ENCODE measurements around the gene MRPL18. TPM values are rescaled to one million over a fixed set of nuclear protein-coding genes. Genes with fewer than 3 reads are reported as not detected.

The MRPL18 gene
- total RNA-seq, 4 donors from 2014 or later, result 25.1 to 58.5 (median 35.7) TPM

DNA sequence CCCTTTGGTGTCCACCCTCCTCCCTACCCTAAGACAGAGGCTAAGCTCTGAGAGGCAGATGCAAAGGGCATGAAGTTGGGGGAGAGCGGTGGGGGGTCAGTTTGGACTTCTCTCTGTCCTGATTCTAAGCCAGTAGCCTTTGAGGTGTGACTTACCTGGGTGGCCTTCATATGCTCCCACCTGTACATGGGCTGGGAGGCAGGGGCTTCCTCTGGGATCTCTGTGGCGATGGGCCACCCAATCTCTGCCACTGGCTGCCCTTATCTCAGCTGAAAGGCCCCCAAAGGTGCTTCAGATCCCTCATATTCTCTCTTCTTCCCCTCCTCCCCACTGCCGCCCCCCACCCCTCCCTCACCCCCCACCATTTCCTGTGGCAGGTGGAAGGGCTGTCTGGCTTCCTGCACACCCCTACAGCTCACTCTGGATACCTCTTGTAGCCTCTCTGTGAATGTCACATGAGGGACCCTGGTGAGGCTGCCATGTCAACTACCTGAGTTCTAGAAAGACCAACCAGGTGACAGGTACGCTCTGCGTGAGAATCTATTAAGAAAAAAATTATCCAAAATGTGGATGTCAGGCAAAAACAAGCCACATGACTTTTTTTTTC lies 43.8 kb downstream of the MRPL18 start:
- Histone ChIP-seq H3K9me3 (no peaks in the 10 kb centered on the region), H3K4me1 (no peaks in the 10 kb centered on the region), H3K36me3 (no peaks in the 10 kb centered on the region), H3K27ac (no peak overlapping the region), H3K27me3 (no peaks in the 10 kb centered on the region), H3K4me3 (no peak overlapping the region)
- peak in 1 of 3 donors; percentile 23 for DNase-seq
- TF ChIP-seq POLR2A (IDR thresholded peaks at IDR 0.05), result no peak
- TF ChIP-seq, protein P1, sequence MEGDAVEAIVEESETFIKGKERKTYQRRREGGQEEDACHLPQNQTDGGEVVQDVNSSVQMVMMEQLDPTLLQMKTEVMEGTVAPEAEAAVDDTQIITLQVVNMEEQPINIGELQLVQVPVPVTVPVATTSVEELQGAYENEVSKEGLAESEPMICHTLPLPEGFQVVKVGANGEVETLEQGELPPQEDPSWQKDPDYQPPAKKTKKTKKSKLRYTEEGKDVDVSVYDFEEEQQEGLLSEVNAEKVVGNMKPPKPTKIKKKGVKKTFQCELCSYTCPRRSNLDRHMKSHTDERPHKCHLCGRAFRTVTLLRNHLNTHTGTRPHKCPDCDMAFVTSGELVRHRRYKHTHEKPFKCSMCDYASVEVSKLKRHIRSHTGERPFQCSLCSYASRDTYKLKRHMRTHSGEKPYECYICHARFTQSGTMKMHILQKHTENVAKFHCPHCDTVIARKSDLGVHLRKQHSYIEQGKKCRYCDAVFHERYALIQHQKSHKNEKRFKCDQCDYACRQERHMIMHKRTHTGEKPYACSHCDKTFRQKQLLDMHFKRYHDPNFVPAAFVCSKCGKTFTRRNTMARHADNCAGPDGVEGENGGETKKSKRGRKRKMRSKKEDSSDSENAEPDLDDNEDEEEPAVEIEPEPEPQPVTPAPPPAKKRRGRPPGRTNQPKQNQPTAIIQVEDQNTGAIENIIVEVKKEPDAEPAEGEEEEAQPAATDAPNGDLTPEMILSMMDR (IDR thresholded peaks at IDR 0.05), result no peak

DNA sequence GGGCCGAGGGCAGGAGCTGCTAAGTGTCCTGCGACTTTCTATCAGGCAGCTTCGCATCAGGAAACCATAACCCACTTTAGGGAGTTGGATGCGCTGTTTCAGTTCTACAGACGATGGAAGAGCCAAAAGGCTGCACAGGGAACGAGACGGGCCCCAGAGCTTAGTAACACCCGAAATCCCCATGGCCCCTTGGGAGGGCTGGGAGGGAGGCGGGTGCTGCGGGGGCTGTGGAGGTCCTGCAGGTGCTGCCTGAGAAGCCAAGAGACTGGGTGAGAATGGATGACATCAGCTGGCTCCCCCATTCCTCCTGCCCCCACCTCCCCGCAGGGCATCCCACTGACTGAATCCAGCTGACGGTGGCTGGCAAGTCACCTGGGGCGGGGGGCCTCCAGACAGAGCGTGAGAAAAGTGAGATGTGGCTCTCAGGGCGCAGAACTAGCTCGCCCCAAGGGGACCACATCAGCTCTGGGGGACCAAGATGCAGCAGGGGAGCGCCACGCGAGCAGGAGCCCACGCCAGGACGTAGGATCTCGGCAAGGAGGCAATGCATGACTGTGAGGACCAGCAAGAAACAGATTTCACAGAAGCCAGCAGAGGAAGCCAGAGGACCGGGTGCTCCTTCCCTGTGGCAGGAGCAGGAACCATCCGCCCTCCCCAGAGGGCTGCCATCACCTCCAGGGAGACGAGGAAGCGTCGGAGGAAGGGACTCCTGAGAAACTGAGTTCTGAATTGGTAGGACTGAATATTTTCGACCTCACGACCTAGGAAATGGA lies 46.6 kb downstream of the MRPL18 start:
- no peak overlapping the region for H3K4me3 ChIP-seq
- no peak overlapping the region for H3K27ac ChIP-seq
- no peak for TF ChIP-seq POLR2A (IDR thresholded peaks at IDR 0.05)
- TF ChIP-seq, protein P1 (IDR thresholded peaks at IDR 0.05), result no peak
- no peak for DNase-seq
- no peaks in the 10 kb centered on the region for H3K9me3 ChIP-seq
- no peaks in the 10 kb centered on the region for H3K27me3 ChIP-seq
- H3K4me1 ChIP-seq, result no peaks in the 10 kb centered on the region
- H3K36me3 ChIP-seq, result no peaks in the 10 kb centered on the region

DNA sequence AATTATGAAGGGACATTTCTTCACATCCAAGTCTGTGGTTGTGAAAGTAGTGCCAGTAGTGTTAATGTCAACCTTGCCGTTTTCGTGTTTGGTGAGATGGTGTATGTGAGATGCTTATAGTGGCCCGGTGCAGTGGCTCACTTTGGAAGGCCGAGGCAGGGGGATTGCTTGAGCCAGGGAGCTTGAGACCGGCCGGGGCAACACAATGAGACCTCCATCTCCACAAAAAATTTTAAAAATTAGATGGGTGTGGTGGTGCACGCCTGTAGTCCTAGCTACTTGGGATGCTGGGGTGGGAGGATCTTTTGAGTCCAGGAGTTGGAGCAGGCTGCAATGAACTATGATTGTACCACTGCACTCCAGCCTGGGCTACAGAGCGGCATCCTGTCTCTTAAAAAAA lies 47.2 kb downstream of the MRPL18 start:
- no peak overlapping the region for H3K4me3 ChIP-seq
- TF ChIP-seq, protein P1 (IDR thresholded peaks at IDR 0.05), result no peak
- no peak for TF ChIP-seq POLR2A (IDR thresholded peaks at IDR 0.05)
- DNase-seq, result no peak
- no peaks in the 10 kb centered on the region for H3K36me3 ChIP-seq
- no peaks in the 10 kb centered on the region for H3K4me1 ChIP-seq
- no peaks in the 10 kb centered on the region for H3K27me3 ChIP-seq
- H3K27ac ChIP-seq, result no peak overlapping the region
- H3K9me3 ChIP-seq, result no peaks in the 10 kb centered on the region

DNA sequence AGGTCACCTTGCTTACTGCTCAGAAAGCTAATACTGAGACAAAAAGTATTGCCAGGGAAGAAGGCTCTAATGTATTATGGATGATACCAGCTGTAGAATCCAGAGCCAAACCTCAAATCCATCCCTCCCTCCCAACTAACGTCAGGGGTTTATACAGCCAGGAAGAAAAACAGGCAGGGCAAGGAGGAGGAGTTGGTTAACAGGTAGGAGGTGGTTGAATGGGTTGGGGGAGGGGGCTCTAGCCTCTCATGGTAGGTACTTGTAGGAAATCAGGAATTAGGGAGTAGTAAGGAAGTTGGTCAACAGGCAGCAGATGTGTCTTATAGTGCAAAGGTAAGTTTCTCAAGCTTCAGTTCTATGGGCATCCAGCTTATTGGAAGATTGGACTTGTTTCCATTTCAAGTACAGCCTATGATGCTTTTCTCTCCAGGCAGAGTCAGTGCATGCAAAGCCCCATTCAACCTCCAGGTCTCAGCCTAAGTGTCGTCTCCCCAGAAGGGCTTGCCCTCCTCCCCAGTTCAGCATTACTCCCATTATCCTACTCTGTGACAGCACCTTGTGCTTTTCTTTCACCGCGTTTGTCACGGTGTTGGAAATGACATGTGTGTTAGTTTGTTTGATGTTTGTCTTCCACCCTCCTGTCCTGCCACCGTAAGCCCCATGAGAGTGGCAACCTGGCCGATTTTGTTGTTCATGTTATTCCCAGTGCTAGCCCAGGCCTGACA lies 47.9 kb downstream of the MRPL18 start:
- H3K27ac ChIP-seq, result no peak overlapping the region
- no peaks in the 10 kb centered on the region for H3K36me3 ChIP-seq
- no peak for DNase-seq
- H3K4me1 ChIP-seq, result no peaks in the 10 kb centered on the region
- no peak for TF ChIP-seq POLR2A (IDR thresholded peaks at IDR 0.05)
- TF ChIP-seq, protein P1 (IDR thresholded peaks at IDR 0.05), result no peak
- H3K27me3 ChIP-seq, result no peaks in the 10 kb centered on the region
- H3K9me3 ChIP-seq, result no peaks in the 10 kb centered on the region
- no peak overlapping the region for H3K4me3 ChIP-seq

DNA sequence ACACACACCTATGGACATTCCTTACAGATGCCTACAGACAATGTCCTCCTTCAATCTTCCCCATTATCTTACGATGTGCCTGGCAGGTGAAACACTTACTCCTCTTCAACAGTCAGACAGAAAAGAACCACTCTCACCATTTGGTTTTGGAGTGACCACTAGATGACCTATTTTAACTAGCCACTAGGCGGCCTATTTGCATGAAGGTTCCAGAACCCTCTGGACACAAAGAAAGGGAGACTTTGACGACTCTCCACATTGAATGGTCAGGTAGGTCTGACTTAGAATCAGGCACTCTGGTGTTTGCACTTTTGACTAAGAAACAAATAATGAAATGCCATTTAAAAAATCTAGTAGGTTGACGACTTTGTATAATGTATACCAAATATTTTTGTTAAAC lies 51.8 kb downstream of the MRPL18 start:
- Histone ChIP-seq H3K4me3 (no peak overlapping the region), H3K27ac (no peak overlapping the region), H3K9me3 (no peaks in the 10 kb centered on the region), H3K4me1 (no peaks in the 10 kb centered on the region), H3K36me3 (no peaks in the 10 kb centered on the region), H3K27me3 (no peaks in the 10 kb centered on the region)
- TF ChIP-seq POLR2A (IDR thresholded peaks at IDR 0.05), result no peak
- TF ChIP-seq, protein P1 (IDR thresholded peaks at IDR 0.05), result peak in 1 of 6 experiments; percentile 14
- DNase-seq, result no peak
